Superior temporal gyrus (tissue), 1 donor: ENCODE data around the gene DOLPP1.
"Not testable (repeated sequence)": the region's sequence is repeated elsewhere in the genome, so short reads cannot be mapped to it uniquely, and the experiment has no call there.

Source experiments
- DNase-seq: peaks from one replicate; pipeline ENCODE4 v3.0.0-alpha.2; 2016; ENCODE audit errors: extremely low spot score

DOLPP1 gene

GRCh38 chr9:129111528-129112151 lies 30.7 kb downstream of the DOLPP1 start:
- DNase-seq, result no peak

GRCh38 chr9:129112526-129112925 lies 31.6 kb downstream of the DOLPP1 start:
- DNase-seq, result not testable (repeated sequence)

GRCh38 chr9:129113645-129114304 lies 32.9 kb downstream of the DOLPP1 start:
- no peak for DNase-seq

GRCh38 chr9:129118799-129119198 lies 37.9 kb downstream of the DOLPP1 start:
- DNase-seq, result no peak

- peak; percentile 79 for DNase-seq
These were observed 40.6 kb downstream of the DOLPP1 start for GRCh38 chr9:129121483-129121882.

- no peak for DNase-seq
These were observed 41.2 kb downstream of the DOLPP1 start for GRCh38 chr9:129122133-129122532.

GRCh38 chr9:129122976-129123375 lies 42.1 kb downstream of the DOLPP1 start:
- not testable (repeated sequence) for DNase-seq

- no peak for DNase-seq
These were observed 43.7 kb downstream of the DOLPP1 start for GRCh38 chr9:129124506-129125069.

GRCh38 chr9:129125478-129125877 lies 44.6 kb downstream of the DOLPP1 start:
- no peak for DNase-seq

GRCh38 chr9:129126749-129127618 lies 46.1 kb downstream of the DOLPP1 start:
- DNase-seq, result peak; percentile 56

GRCh38 chr9:129128689-129129088 lies 47.8 kb downstream of the DOLPP1 start:
- DNase-seq, result no peak

- DNase-seq, result not testable (repeated sequence)
These were observed 49.4 kb downstream of the DOLPP1 start for GRCh38 chr9:129130271-129130670.

GRCh38 chr9:129130791-129131190 lies 49.9 kb downstream of the DOLPP1 start:
- DNase-seq, result no peak

GRCh38 chr9:129131300-129132145 lies 50.6 kb downstream of the DOLPP1 start:
- peak; percentile 86 for DNase-seq

- no peak for DNase-seq
These were observed 52.2 kb downstream of the DOLPP1 start for GRCh38 chr9:129133082-129133481.

GRCh38 chr9:129135476-129135875 lies 54.6 kb downstream of the DOLPP1 start:
- DNase-seq, result no peak

- no peak for DNase-seq
These were observed 55.6 kb downstream of the DOLPP1 start for GRCh38 chr9:129136446-129137035.

- DNase-seq, result no peak
These were observed 56.6 kb downstream of the DOLPP1 start for GRCh38 chr9:129137292-129138143.

GRCh38 chr9:129138144-129138462 lies 57.2 kb downstream of the DOLPP1 start:
- DNase-seq, result no peak
